GM18502 (cell line): ENCODE data around the gene MGMT.

ENCODE experiments used
- ATAC-seq: cut with Tn5 transposase; IDR thresholded peaks from one replicate; pipeline ENCODE4 v1.9.1; 2021; ENCODE audit warnings: mild to moderate bottlenecking; ENCODE audit not compliant: unreplicated experiment, poor library complexity

The MGMT gene

DNA sequence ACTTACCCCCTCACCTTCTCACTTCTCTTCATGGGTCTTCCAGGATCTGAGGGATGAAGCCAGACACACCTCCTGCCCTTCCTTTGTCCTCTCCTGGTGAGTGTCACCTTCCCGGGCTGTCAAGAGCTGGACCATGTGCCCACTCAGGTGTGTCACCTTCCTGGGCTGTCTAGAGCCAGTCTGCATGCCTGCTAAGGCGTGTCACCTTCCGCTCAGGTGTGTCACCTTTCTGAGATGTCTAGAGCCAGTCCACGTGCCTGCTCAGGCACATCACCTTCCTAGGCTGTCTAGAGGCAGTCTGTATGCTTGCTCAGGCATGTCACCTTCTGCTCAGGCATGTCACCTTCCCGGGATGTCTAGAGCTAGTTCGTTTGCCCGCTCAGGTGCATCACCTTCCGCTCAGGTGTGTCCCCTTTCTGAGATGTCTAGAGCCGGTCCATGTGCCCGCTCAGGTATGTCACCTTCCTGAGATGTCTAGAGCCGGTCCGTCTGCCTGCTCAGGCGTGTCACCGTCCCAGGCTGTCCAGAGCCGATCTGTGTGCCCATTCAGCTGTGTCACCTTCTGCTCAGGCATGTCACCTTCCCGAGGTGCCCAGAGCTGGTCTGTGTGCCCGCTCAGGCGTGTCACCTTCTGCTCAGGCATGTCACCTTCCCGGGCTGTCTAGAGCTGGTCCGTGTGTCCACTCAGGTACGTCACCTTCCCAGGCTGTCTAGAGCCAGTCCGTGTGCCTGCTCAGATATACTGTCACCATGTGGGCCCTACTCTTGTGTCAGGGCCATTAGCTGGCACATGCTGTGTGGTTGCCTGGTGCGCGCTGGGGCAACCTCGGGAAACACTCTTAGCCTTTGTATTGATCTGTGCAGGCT lies 251.7 kb downstream of the MGMT start:
- no peak for ATAC-seq

DNA sequence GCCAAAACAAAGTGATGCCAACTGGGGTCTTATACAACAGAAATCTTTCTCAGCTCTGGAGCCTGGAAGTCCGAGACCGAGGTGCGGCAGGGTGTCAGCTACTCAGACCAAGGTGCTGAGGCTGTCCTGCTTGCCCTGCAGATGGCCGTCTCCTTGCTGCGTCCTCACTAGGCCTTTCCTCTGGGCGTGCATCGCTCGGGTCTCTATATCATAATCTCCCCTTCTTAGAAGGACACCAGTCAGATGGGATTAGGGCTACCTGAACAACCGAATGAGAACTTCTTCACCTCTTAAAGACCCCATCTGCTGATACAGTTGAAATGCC lies 252.3 kb downstream of the MGMT start:
- no peak for ATAC-seq

DNA sequence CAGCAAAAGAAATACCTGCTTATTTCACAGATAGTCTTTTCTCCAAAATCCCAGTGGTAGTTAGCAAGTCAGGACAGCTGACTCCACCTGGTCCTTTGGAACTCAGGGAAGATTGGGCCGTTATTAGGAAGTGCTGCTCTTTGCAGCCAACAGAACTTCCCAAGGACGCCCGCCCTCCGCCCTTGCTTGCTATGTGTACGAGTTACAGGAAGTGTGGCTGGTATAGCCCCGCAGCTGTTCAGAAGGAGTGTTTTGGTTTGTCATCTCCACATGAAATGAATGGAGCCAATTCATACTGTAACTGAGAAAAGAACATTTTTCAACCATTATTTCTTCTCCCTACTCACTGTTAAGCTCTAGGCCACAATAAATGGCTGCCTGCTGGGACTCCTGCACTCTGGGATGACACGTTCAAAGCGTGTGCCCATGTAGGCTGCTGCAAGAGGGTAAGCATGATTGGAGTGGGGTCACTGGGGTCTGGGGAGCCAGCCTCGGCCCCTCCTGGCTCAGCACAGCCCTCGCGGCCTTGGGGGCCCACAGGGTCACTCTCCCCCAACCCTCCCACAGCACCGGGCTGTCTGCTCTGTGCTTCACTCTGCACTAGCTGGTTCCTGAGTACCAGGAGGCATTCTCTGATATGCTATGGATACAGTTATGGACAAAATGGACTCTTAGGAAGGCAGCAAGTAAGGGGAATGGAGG lies 253.0 kb downstream of the MGMT start:
- ATAC-seq = no peak

DNA sequence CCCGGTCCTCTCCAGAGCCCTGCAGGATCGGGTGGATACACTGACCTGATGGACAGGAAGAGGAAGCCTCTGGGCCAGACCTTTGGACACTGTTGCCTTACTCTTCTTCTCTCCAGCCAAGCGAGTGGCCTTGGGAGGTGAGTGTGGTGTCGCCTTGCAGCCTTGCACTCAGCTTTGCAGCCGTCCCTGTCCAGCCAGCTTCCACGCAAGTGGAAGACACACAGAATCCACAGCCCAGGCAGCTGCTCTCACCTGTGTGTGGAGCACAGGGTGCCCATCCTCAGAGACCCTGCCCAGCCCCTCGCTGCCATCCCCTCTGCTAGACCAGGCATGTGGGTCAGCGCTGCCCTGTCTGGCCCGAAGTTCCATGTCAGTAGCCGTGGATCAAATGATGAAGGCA lies 258.0 kb downstream of the MGMT start:
- no peak for ATAC-seq

DNA sequence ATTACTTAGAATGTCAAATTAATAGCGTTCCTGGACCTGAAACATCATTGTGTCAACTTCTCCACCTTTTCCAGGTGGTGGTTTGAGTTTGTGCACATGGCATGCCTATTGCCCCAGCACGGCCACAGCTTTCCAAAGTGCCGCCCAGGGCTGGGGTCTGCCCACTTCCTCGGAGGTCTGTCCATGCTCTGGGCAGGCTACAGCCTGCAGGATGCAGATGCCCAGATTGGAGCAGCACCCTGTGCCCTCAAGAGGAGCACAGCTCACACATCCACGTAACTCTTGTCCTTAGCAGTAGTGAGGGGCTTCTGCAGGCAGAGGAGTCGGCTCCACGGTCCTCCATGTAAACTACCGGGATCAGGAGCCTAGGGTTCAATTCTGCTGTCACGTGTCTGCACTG lies 258.4 kb downstream of the MGMT start:
- no peak for ATAC-seq

DNA sequence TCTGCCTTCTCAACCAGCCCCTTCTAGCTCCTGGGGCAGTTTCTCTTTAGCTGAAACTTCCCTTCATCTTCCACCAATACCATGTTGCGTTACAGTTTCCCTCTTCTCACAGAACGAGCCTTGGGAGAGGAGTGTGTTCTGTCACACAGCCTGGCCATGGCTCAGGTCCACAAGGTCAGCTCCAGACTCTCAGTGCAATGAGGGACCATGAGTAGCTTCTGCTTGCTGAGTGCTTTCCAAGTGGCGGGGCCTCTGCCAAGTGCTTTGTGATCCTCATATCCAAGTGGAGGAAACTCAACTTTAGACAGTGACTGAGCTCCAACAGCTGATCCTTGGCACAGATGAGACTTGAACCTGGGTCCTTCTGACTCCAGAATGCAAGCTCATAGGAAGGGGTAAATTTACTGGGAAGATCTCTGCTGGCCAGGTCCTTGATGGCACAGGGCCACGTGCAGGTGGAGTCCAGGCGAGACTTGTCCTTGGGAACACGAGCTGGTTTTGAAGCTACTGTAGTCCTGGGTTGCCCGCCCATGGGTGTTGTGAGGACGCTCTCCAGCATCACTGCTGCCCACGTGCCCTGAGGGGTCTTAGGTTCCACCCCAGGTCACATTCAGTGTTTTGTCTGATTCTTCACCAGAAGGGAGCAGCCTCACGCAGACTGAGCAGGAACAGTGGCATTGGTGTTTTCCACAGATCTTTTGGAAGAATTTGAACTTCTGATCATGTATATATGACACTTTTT lies 259.0 kb downstream of the MGMT start:
- ATAC-seq = no peak

DNA sequence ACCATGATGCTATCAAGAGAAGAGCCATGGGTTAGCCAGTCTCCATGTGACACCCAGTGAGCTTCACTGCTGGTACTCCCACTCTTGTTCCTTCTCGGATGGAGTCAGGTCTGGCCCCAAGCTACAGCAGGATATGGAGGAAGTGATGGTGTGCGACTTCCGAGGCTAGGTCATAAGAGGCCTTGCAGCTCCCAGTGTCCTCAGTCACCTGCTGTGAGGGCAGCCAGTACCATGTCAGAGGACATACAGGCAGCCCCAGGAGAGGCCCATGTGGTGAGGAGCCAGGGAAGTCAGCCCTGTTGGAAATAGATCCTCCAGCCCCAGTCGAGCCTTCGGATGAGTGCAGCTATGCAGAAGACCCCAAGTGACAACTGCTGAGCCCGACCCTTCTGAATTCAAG lies 260.0 kb downstream of the MGMT start:
- ATAC-seq = no peak

DNA sequence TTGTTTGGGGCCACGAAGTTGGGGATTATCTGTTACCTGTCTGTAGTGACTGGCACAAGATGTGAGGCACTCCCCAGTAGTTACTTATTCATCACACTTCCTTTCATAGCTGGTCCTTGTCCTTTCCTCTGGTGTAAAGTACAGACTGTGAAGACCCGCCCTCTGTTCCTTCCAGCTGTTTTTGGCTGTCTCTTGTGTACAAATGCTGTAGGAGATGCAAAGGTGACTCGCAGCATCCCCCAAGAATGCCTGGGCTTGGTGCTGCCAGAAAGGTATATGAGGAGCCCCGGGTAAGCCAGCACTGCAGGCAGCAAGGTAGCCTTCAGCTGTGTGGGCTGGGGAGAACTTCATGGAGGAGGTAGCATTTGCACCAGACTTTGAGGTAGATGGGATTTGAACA lies 260.5 kb downstream of the MGMT start:
- ATAC-seq = no peak

DNA sequence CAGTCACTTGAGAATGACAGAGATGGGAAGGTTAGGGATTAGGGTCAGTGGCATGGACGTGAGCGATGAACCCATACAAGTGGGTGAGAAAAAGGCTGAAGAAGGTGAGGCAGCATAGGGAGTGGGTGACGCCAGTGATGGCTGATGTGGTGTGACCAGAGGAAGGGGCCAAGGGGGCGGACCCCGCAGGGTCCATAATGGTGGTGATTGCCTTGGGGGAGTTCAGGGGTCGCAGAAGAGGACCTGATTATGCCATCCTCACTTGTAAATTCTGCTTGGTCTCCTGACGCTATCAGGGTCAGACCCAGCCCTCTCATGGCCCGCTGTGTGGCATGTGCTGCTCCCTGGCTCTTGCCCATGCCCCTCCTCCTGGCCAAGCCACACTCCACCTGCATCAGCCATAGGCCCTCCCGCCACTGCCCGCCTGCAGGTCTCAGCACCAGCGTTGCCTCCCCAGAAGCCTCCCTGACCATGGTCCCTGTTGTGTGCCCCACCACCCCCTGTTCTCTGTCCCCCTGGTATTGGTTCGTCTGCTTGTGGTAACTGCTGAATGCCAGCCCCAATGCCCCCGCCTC lies 261.3 kb downstream of the MGMT start:
- no peak for ATAC-seq

DNA sequence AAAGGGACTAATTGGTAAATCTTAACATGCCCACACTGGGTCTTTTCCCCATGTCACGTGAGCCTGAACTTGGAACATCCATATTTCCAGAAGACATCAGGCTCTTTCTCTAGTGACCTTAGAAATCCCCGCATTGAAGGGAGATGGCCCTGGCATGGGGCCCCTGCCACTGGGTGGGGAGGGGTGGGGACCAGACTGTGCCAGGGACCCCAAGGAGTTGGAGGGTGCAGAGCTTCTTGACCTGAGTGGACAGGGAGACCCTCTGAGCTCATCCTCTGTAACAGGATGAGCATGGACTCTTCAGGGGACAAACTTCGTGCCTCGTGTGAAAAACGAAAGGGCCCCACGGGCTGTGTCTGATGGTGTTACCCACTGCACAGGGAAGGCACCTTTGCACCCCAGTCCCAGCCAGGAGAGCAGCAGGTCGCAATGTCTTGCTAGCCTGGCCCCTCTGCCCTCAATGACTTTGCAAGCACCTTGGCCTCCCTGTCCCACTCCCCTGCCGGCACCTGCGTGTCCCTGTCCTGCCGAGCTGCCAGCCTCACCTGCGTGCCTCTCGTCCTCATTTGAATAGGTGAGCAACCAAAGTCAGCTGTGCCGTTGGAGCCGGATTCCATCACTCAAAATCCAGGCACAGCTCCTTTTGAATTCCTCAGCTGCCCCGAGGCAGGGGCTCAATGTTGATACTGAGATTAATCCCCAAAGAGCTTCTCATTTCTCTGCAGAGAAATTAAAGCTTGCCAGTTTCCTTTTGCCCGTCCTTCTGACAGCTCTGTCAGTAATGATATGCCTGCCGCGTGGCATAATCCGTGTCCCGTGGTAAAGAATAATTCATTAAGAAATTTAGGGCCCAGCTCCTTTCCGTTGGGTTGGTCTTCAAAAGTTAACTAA lies 262.1 kb downstream of the MGMT start:
- ATAC-seq = no peak

DNA sequence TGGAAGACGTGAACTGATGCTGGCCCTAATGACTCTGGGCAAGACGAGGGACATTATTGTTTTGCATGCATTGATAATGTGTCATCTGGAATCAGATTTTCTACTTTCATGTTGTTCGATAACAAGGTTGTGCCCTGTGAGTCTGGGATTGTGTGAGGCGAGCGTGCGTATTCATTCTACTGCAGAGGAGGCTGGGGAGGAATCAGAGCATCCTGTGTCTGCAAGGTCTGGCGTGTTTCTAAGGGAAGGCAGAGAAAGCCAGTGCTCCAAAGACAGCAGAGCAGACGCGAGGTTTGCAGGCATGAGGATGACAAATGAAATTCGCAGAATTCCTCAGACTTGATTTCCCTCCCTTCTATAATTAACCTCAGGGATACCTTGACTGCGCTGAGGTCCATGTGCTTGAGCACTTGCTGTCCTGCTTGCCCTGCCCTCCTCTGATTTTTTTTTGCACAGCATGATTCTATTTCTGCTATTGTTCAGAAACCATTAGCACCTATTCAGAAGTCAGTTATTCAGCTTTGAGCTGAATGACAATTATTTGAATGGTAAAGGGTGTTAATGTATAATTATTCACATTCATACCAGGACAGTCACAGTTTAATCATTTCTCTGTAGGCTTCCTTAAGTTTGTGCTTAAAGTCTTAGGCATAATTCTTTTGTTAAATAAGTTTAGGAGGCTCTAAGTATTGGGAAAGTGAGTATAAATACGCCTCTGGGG lies 263.4 kb downstream of the MGMT start:
- no peak for ATAC-seq

DNA sequence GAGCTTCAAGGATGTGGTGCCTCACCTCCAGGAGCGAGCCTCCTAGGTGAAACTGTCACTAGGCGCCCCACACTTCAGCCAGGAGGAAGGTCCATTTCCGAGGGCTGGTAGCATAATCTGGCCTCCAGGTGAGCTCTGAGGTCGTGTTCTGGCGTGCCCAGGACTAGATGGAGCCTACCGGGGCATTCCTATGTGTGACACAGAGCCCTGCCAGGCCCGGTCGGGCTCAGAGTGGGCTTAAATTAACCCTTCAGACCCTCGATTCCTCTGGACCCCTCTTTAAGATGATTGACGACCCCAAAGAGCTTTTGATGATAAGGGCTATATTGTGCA lies 263.9 kb downstream of the MGMT start:
- ATAC-seq = no peak

DNA sequence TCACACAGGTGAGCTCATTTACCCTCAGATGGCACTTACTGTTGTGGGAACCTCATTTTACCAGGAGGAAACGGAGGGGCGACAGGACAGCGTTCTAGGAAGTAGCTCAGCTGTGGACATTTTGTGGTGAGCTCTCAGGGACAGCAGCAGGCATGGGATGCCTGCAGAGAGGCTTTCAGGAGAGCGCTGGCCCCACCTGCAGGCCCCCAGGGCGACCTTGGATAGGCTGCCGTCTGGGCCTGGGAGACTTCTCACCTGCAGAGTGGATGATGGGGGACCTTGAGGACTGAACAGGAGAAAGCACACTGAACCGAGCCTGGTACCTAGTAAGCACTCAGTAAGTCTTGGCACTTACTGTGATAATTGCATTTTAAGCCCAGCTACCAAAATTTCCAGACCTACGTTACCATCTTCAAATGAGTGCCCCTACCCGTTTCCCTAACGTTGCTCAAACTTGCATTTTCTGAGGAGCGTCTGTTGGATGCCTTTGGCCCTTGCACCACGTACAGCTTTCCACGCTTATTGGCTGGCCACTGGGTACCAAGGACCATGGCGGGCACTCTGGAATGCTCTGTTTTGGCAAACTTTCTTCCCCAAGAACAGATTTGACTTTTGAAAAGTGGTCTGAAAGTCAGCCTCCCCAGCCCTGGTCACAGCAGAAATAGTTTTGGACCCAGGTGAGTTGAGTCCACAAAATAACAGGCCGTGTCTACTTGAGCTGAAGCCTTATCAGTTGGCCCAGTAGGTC lies 273.7 kb downstream of the MGMT start:
- ATAC-seq = no peak

DNA sequence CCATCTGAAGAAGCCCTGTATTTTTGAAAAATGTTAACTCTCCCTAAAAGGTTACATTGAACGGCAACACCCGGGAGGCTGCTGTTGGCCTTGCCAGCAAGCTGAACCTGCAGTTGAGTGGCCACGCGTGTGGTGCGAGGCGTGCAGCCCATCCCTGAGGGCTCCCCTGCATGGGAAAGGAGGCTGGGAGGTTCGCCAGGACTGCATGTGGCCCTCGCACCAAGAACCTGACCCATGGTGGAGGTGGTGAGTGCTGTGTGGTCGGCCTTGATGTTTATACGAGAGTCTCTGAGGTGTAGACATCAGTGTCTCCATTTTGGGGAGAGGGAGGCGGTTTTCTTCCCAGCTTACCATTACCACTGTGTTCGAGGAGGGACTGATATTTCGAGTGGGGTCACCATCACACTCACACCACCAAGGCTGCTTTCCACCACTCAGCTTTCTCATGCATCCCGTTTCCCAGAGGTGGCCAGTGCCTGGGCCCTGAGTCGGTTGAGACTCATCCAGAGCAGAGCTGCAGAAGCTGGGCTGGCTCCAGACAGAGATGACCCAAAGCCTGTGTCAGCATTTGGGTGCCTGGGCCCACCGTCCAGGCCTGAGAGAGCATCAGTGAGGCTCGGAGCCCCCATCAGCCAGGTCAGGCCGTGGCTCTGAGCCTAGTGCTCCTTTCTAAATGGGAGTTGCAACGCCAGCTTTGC lies 274.4 kb downstream of the MGMT start:
- no peak for ATAC-seq

DNA sequence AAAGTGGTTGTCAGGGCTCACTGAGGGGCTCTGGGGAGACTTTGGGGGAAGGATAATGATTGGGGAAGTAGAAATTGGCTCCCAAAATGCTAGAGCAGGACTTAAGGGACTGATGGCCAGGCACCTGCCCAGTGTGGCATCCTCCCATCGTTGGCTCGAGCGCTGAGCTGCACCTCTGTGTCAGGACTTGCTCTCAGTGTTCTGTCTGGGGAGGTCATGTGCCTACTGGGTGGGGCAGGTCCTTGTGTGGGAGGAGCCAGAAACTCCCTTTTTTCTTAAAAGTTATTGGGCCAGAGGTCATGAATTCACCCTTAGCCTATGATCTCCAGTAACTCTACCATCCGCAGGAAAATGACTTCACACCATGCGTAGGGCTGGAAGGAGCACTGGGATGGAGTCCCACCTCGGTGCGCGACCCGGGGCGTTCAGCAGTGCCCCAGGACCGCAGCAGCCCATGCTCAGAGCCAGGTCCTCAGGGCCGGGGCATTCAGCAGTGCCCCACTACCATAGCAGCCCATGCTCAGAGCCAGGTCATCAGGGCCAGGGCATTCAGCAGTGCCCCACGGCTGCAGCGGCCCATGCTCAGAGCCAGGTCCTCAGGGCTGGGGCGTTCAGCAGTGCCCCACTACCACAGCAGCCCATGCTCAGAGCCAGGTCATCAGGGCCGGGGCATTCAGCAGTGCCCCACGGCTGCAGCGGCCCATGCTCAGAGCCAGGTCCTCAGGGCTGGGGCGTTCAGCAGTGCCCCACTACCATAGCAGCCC lies 275.1 kb downstream of the MGMT start:
- ATAC-seq = no peak

DNA sequence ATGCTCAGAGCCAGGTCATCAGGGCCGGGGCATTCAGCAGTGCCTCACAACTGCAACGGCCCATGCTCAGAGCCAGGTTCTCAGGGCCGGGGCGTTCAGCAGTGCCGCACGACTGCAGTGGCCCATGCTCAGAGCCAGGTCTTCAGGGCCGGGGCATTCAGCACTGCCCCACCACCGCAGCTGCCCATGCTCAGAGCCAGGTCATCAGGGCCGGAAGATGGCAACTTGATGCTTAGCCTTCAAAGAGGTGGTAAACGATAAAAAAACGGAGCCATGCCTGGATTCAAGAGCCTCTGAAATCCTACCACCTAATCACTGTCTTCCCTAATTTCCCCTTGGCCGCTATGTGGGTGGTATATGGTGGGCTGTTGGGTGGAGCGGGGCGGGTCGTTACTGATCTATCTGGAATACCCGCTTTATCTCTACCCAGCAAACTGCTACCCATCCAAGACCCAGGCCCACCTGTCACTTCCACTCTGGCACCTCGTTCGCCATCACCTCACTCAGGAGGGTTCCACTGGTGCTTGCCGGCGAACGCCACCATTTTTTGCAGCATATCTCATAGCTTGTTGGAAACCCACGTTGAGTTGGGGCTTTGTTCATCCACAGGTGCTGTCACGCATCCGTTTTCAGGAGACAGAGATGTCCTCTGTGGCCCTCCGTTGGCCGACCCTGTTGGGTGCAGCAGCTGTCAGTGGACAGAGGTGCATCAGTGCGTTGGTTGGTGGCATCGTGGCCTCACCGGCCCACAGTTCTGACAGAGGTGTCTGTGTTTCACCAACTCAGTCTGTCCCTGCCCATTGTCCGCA lies 275.9 kb downstream of the MGMT start:
- no peak for ATAC-seq

DNA sequence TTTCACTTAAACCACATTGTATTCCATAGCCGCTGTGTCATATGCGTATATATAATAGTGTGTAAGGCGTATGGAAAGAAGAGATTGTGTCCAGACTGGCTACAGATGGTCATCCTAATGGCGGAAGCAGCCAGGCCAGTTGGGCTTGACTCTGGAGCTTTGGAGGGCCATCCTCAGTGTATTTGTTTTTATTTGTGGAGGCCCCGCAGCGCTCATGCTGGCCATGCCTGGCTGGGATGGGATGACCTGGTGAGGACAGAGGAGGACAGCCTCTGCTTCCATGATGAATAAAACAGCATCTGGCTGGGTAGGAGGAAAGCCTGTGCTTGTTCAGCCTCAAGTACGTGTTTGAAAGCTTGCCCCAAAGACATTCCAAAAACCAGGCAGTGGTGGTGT lies 276.7 kb downstream of the MGMT start:
- ATAC-seq = no peak
